Measurements from ENCODE around the gene PRODH2.

Gene PRODH2

GRCh38 chr19:35847911-35848310 is 35.3 kb upstream of the PRODH2 start:
- no peak overlapping the region for H3K27ac ChIP-seq
- TF ChIP-seq ZFX (IDR thresholded peaks at IDR 0.05), result no peak

GRCh38 chr19:35846038-35846668 is 33.5 kb upstream of the PRODH2 start:
- H3K27ac ChIP-seq, result no peak overlapping the region
- no peak for TF ChIP-seq ZFX (IDR thresholded peaks at IDR 0.05)
- TF ChIP-seq CTCF (conservative IDR thresholded peaks at IDR 0.05), result no peak

GRCh38 chr19:35845215-35846037 is 32.8 kb upstream of the PRODH2 start:
- no peak for TF ChIP-seq ZFX (IDR thresholded peaks at IDR 0.05)
- no peak for TF ChIP-seq CTCF (conservative IDR thresholded peaks at IDR 0.05)
- H3K27ac ChIP-seq, result no peak overlapping the region

- no peak for TF ChIP-seq CTCF (conservative IDR thresholded peaks at IDR 0.05)
- TF ChIP-seq ZFX (IDR thresholded peaks at IDR 0.05), result no peak
Measured at GRCh38 chr19:35844482-35845214, 32.0 kb upstream of the PRODH2 start.

GRCh38 chr19:35843676-35844481 is 31.2 kb upstream of the PRODH2 start:
- H3K27ac ChIP-seq, result no peak overlapping the region
- TF ChIP-seq ZFX (IDR thresholded peaks at IDR 0.05) (no peak), CTCF (conservative IDR thresholded peaks at IDR 0.05) (no peak)

More at GRCh38 chr19:35844482-35845214, 32.0 kb upstream of the PRODH2 start:
- H3K27ac ChIP-seq, result no peak overlapping the region

GRCh38 chr19:35842666-35843272 is 30.1 kb upstream of the PRODH2 start:
- no peak for TF ChIP-seq CTCF (conservative IDR thresholded peaks at IDR 0.05)
- TF ChIP-seq ZFX (IDR thresholded peaks at IDR 0.05), result no peak
- no peak overlapping the region for H3K27ac ChIP-seq

Data from C4-2B (cell line).